GM12878 (cell line): ENCODE data around the gene COL21A1. TPM values are rescaled to one million over a fixed set of nuclear protein-coding genes. Genes with fewer than 3 reads are reported as not detected.

Experiments used
- ATAC-seq: fragments of 200-7000 bp; cut with Tn5 transposase; 3 replicates; pipeline ENCODE4 v1.9.1; 2020; ENCODE audit warnings: mild to moderate bottlenecking, moderate library complexity
- BruUV-seq: library from RNA; stranded (reverse); fragments of 400-500 nt; replicated peaks from 2 replicates; lab custom pipeline; 2021; lab: Mats Ljungman, UMichigan
- CTCF ChIA-PET: fragments of 300-600 bp; sonication (Branson Sonifier 250); formaldehyde crosslinking; extraction: SDS; loops from one replicate; lab custom pipeline; 2021; ENCODE audit warnings: inconsistent platforms; lab: Yijun Ruan, JAX
- POLR2A ChIA-PET: fragments of 350-600 bp; formaldehyde crosslinking; extraction: SDS; loops from one replicate; lab custom pipeline; 2021; ENCODE audit warnings: inconsistent platforms; lab: Charles Lee
- RAD21 ChIA-PET: fragments of 300-600 bp; sonication (Branson Sonifier 250); formaldehyde crosslinking; loops from one replicate; lab custom pipeline; 2023; ENCODE audit warnings: antibody characterized with exemption; ENCODE audit not compliant: unreplicated experiment; lab: Charles Lee
- SMC1A ChIA-PET: fragments of 300-600 bp; sonication (Branson Sonifier 250); formaldehyde crosslinking; loops from one replicate; lab custom pipeline; 2023; ENCODE audit not compliant: unreplicated experiment, uncharacterized antibody; lab: Charles Lee
- DNase-seq: peaks from one replicate; pipeline ENCODE4 v3.0.0-alpha.2; 2011; ENCODE audit warnings: low read depth, low spot score
- FAIRE-seq: peaks from 3 replicates; lab custom pipeline; 2011; peaks lifted over from hg19 to GRCh38; lab: Jason Lieb, UNC
- H2AFZ ChIP-seq: 2 replicates; pipeline ENCODE4 v1.6.0; 2011; ENCODE audit warnings: low read depth, low read length, control low read depth; ENCODE audit not compliant: control insufficient read depth
- H3K27ac ChIP-seq: 2 replicates; pipeline ENCODE4 v1.5.1; 2011; ENCODE audit warnings: control low read depth; ENCODE audit not compliant: control insufficient read depth, insufficient read depth
- H3K27me3 ChIP-seq, 2 experiments: replicated peaks in 1 of 2; 2 replicates each; pipeline versions ENCODE4 v1.6.0 to v1.6.1; 2011; ENCODE audit warnings: low read length in 1 of 2; ENCODE audit not compliant: control insufficient read depth in 2 of 2, insufficient read depth in 2 of 2
- H3K36me3 ChIP-seq, 2 experiments: 2 replicates each; pipeline ENCODE4 v1.5.1; 2011; ENCODE audit warnings: low read length in 1 of 2; ENCODE audit not compliant: control insufficient read depth in 2 of 2, insufficient read depth in 2 of 2
- H3K4me1 ChIP-seq: 2 replicates; pipeline ENCODE4 v1.6.1; 2011; ENCODE audit warnings: mild to moderate bottlenecking, low read length, moderate library complexity, mixed read lengths; ENCODE audit not compliant: control insufficient read depth, insufficient read depth
- H3K4me2 ChIP-seq: 2 replicates; pipeline ENCODE4 v1.6.0; 2011; ENCODE audit warnings: control low read depth; ENCODE audit not compliant: control insufficient read depth, insufficient read depth
- H3K4me3 ChIP-seq: fragments of 200-600 bp; sonication (generic); 2 replicates; pipeline ENCODE4 v1.5.1; 2016
- H3K79me2 ChIP-seq: 2 replicates; pipeline ENCODE4 v1.6.0; 2011; ENCODE audit warnings: low read length; ENCODE audit not compliant: control insufficient read depth, insufficient read depth
- H3K9ac ChIP-seq: 2 replicates; pipeline ENCODE4 v1.8.0; 2011; ENCODE audit warnings: low read length, control low read depth, mixed read lengths; ENCODE audit not compliant: control insufficient read depth, insufficient read depth
- H3K9me3 ChIP-seq: replicated peaks from 3 replicates; pipeline ENCODE4 v1.5.1; 2011; ENCODE audit warnings: mild to moderate bottlenecking, low read length; ENCODE audit not compliant: control insufficient read depth, insufficient read depth
- H4K20me1 ChIP-seq: 2 replicates; pipeline ENCODE4 v1.6.0; 2011; ENCODE audit not compliant: control insufficient read depth, insufficient read depth
- ASH2L ChIP-seq: fragments of 300-600, 200-600 bp; sonication (generic); IDR thresholded peaks from 2 replicates; pipeline ENCODE4 v1.6.1; 2017; ENCODE audit warnings: low read depth, mild to moderate bottlenecking, borderline replicate concordance
- CBX5 ChIP-seq: sonication (generic); IDR thresholded peaks from 2 replicates; pipeline ENCODE4 v1.6.1; 2016; ENCODE audit warnings: low read depth, moderate library complexity, mild to moderate bottlenecking, inconsistent platforms
- CREM ChIP-seq: IDR thresholded peaks from 2 replicates; pipeline ENCODE4 v1.6.1; 2014; ENCODE audit warnings: antibody characterized with exemption, low read depth
- EED ChIP-seq: sonication (generic); IDR thresholded peaks from 2 replicates; pipeline ENCODE4 v1.6.1; 2016; ENCODE audit warnings: antibody characterized with exemption, low read depth
- ESRRA ChIP-seq: IDR thresholded peaks from 2 replicates; pipeline ENCODE4 v1.6.1; 2012; ENCODE audit warnings: mild to moderate bottlenecking, low read length, improper control_type of control experiment
- HCFC1 ChIP-seq: fragments of 150-350 bp; IDR thresholded peaks from 2 replicates; pipeline ENCODE4 v1.6.1; 2014; ENCODE audit warnings: low read length
- KAT2A ChIP-seq: conservative IDR thresholded peaks from 2 replicates; pipeline ENCODE4 v1.6.1; 2011; ENCODE audit warnings: low read depth, low read length; ENCODE audit not compliant: control insufficient read depth
- KLF5 ChIP-seq: fragments of 450-650 bp; IDR thresholded peaks from 2 replicates; pipeline ENCODE4 v1.6.1; 2014; ENCODE audit warnings: mild to moderate bottlenecking; ENCODE audit not compliant: partially characterized antibody
- MTA3 ChIP-seq: IDR thresholded peaks from 2 replicates; pipeline ENCODE4 v1.6.1; 2012; ENCODE audit warnings: low read length, inconsistent platforms, borderline replicate concordance
- MXI1 ChIP-seq: fragments of 150-350 bp; IDR thresholded peaks from 2 replicates; pipeline ENCODE4 v1.6.1; 2011; ENCODE audit warnings: low read depth, mild to moderate bottlenecking, inconsistent platforms, low read length, improper control_type of control experiment
- POLR2AphosphoS2 ChIP-seq: IDR thresholded peaks from 2 replicates; pipeline ENCODE4 v1.6.1; 2011; ENCODE audit warnings: low read depth, mild to moderate bottlenecking, low read length, improper control_type of control experiment, moderate library complexity
- RB1 ChIP-seq: fragments of 450-650 bp; formaldehyde crosslinking; IDR thresholded peaks from 2 replicates; pipeline ENCODE4 v1.6.1; 2017; ENCODE audit warnings: mild to moderate bottlenecking, borderline replicate concordance
- SMAD1 ChIP-seq: fragments of 450-650 bp; IDR thresholded peaks from 2 replicates; pipeline ENCODE4 v1.6.1; 2018; ENCODE audit warnings: mild to moderate bottlenecking, low read depth; ENCODE audit not compliant: partially characterized antibody
- SMC3 ChIP-seq: IDR thresholded peaks from 2 replicates; pipeline ENCODE4 v1.6.1; 2011; ENCODE audit warnings: low read length, improper control_type of control experiment, borderline replicate concordance
- SUZ12 ChIP-seq: fragments of 200-600 bp; sonication (generic); IDR thresholded peaks from one replicate; pipeline ENCODE4 v1.6.1; 2018; ENCODE audit warnings: antibody characterized with exemption, mild to moderate bottlenecking; ENCODE audit not compliant: unreplicated experiment
- TCF3 ChIP-seq: IDR thresholded peaks from 2 replicates; pipeline ENCODE4 v1.6.1; 2012; ENCODE audit warnings: low read depth, mild to moderate bottlenecking, low read length, borderline replicate concordance; ENCODE audit not compliant: insufficient read depth
- WRNIP1 ChIP-seq: IDR thresholded peaks from 2 replicates; pipeline ENCODE4 v1.6.1; 2011; ENCODE audit warnings: low read depth, low read length, improper control_type of control experiment, borderline replicate concordance
- WGBS: methylation state at CpG from one replicate; pipeline ENCODE4 v1.1.6; 2016; ENCODE audit warnings: low lambda C conversion rate; ENCODE audit not compliant: insufficient replicate concordance, insufficient coverage; ENCODE audit errors: missing lambda C conversion rate; 5-methylcytosine and 5-hydroxymethylcytosine counted together
- in situ Hi-C: fragments of 300-500 bp; cut with MboI; formaldehyde crosslinking; loops from 9 replicates; pipeline ENCODE4 v1.14.3; 2018; ENCODE audit warnings: mixed read lengths
- intact Hi-C: fragments of 100-400 bp; cut with micrococcal nuclease; formaldehyde crosslinking; loops from one replicate; pipeline ENCODE4 v1.14.2; 2022; ENCODE audit not compliant: unreplicated experiment
- polyA plus RNA-seq, 11 experiments: library from polyadenylated mRNA; depleted of rRNA in 4 of 11; unstranded in 6 of 11; stranded (reverse) in 5 of 11; fragments of >200 nt; fragmentation: Nextera tagmentation in 4 of 11; fragmentation: Illumina TruSeq in 1 of 11; extraction: Ambion mirVana in 4 of 11; extraction: Trizol in 1 of 11; gene quantifications; 1 replicate in 1 of 11; 2 replicates in 10 of 11; pipeline versions ENCODE4 v1.2.1 to v1.2.3, GENCODE V29; 2011 to 2016; ENCODE audit warnings: inconsistent platforms in 2 of 11, missing spikeins in 2 of 11, low read depth in 1 of 11
- total RNA-seq, 4 experiments: library from RNA; depleted of rRNA in 3 of 4; stranded (reverse); fragments of >200 nt in 3 of 4; fragmentation: Illumina TruSeq in 1 of 4; extraction: Trizol in 1 of 4; gene quantifications; 2 replicates each; pipeline versions ENCODE4 v1.2.1 to v1.2.3, GENCODE V29; 2013 to 2021
- TF ChIP-seq, protein P1 (sequence below): IDR thresholded peaks from 2 replicates; pipeline ENCODE4 v1.6.1; 2012; ENCODE audit warnings: low read depth, low read length, improper control_type of control experiment
- TF ChIP-seq, protein P2 (sequence below): IDR thresholded peaks from 2 replicates; pipeline ENCODE4 v1.6.1; 2011; ENCODE audit warnings: mild to moderate bottlenecking, low read depth, low read length, moderate library complexity; ENCODE audit not compliant: insufficient replicate concordance
- TF ChIP-seq, protein P3 (sequence below): IDR thresholded peaks from 2 replicates; pipeline ENCODE4 v1.6.1; 2012; ENCODE audit warnings: low read depth, low read length, improper control_type of control experiment

Gene COL21A1
- total and polyA plus RNA-seq, 10 of the 15 experiments (the other 5 are each of a cell fraction or from before 2014, with no cell fraction given), result 0.10 TPM; not detected in 9

DNA sequence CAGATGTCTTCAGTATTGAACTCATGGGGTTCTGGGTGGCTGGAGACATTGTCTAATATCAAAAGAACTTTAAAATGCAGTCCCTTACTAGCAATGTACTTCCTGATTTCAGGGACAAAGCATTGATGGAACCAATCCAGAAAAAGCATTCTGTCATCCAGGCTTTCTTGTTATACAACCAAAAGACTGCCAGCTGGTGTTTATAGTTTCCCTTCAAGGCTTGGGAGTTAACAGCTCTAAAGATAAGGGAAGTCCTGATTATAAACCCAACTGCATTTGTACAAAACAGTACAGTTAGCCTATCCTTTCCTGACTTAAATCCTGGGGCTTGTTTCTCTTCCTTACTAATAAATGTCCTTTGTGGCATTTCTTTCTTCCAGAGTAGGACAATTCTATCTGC is 160.0 kb downstream of the COL21A1 start:
- no peaks in the 10 kb centered on the region for H4K20me1 ChIP-seq
- ChIA-PET SMC1A (no interaction called here), RAD21 (no interaction called here)

DNA sequence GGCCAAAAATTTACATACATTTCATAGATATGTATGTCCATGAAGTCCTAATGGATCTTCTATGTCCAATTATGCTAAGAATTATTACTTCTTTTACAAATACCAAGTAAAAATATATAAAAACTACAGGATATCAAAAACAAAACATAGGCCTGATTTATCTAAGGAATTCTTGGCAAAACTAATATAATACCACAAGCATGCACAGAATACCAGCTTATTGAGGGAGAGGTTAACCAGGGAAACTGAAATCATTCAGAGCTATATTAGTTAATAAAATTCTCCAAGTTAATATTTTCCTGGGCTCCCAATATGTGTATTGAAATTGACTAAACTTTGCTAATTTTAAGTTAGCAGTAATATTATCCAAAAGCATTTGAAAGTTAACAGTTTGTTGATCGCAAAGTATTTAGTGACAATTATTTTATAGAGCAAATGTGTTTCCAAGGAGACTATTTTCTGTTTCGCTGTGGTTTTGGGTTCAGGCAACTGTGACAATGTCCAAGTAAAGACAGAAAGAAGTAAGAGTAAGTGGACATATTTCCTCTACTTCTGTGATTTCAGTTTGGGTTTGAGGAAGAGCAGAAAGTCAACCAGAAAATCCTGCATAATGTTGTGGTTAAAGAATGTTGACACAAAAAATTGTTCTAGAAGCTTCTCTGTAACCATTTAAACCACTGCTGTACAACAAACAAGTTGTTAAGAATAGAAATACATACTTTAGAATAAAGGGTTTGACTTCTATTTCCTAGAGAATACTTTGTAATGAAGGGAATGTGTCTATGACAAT is 167.4 kb downstream of the COL21A1 start:
- H3K9ac ChIP-seq, result no peak overlapping the region
- H3K27me3 ChIP-seq, result no peaks in the 10 kb centered on the region
- H3K4me3 ChIP-seq, result no peak overlapping the region
- no peak for ATAC-seq
- in situ Hi-C loops (no loop called here), intact Hi-C loops (no loop called here)
- H3K4me2 ChIP-seq, result no peak overlapping the region
- no peaks in the 10 kb centered on the region for H3K36me3 ChIP-seq
- no peak overlapping the region for H3K27ac ChIP-seq
- no peaks in the 10 kb centered on the region for H3K79me2 ChIP-seq
- RAD21 ChIA-PET, result no interaction called here
- no TSS peak for BruUV-seq
- WGBS, result 51% methylated on average over 2 of the region's 2 CpGs
- no peaks in the 10 kb centered on the region for H4K20me1 ChIP-seq
- H3K4me1 ChIP-seq, result no peaks in the 10 kb centered on the region
- CTCF ChIA-PET, result no interaction called here
- no peak for DNase-seq
- SMC1A ChIA-PET, result interaction anchor here (0.6 kb wide), 1 partner anchor 41 kb away, joined by 4 read pairs; no protein-coding TSS in a partner anchor
- H2AFZ ChIP-seq, result no peak overlapping the region
- H3K9me3 ChIP-seq, result no peaks in the 10 kb centered on the region
- peak; percentile 62 for FAIRE-seq
- POLR2A ChIA-PET, result no interaction called here
- no peak for TF ChIP-seq KLF5
- no peak for TF ChIP-seq EED
- TF ChIP-seq, protein P1, sequence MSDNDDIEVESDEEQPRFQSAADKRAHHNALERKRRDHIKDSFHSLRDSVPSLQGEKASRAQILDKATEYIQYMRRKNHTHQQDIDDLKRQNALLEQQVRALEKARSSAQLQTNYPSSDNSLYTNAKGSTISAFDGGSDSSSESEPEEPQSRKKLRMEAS, result no peak
- TF ChIP-seq CBX5, result no peak
- TF ChIP-seq SUZ12, result no peak
- no peak for TF ChIP-seq ESRRA
- TF ChIP-seq TCF3, result no peak
- TF ChIP-seq, protein P2, sequence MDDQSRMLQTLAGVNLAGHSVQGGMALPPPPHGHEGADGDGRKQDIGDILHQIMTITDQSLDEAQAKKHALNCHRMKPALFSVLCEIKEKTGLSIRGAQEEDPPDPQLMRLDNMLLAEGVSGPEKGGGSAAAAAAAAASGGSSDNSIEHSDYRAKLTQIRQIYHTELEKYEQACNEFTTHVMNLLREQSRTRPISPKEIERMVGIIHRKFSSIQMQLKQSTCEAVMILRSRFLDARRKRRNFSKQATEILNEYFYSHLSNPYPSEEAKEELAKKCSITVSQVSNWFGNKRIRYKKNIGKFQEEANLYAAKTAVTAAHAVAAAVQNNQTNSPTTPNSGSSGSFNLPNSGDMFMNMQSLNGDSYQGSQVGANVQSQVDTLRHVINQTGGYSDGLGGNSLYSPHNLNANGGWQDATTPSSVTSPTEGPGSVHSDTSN, result no peak
- no peak for TF ChIP-seq RB1
- TF ChIP-seq SMAD1, result no peak
- TF ChIP-seq MXI1, result no peak
- TF ChIP-seq, protein P3, sequence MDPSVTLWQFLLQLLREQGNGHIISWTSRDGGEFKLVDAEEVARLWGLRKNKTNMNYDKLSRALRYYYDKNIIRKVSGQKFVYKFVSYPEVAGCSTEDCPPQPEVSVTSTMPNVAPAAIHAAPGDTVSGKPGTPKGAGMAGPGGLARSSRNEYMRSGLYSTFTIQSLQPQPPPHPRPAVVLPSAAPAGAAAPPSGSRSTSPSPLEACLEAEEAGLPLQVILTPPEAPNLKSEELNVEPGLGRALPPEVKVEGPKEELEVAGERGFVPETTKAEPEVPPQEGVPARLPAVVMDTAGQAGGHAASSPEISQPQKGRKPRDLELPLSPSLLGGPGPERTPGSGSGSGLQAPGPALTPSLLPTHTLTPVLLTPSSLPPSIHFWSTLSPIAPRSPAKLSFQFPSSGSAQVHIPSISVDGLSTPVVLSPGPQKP, result no peak

More for the DNA sequence above, 160.0 kb downstream of the COL21A1 start:
- DNase-seq (no peak), FAIRE-seq (no peak), ATAC-seq (no peak)
- POLR2A ChIA-PET, result no interaction called here
- H3K79me2 ChIP-seq, result no peaks in the 10 kb centered on the region
- TF ChIP-seq POLR2AphosphoS2 (no peak), ASH2L (no peak), TCF3 (no peak), CREM (no peak), SMC3 (no peak), HCFC1 (no peak), KAT2A (no peak), MTA3 (no peak), WRNIP1 (no peak)
- in situ Hi-C loops (no loop called here), intact Hi-C loops (no loop called here)
- CTCF ChIA-PET, result no interaction called here
- H3K27me3 ChIP-seq, result no peaks in the 10 kb centered on the region
- H3K36me3 ChIP-seq, result no peaks in the 10 kb centered on the region
- H3K4me1 ChIP-seq, result no peaks in the 10 kb centered on the region
- H2AFZ ChIP-seq, result no peak overlapping the region
- BruUV-seq, result no TSS peak
- no peak overlapping the region for H3K4me2 ChIP-seq
- no peak overlapping the region for H3K4me3 ChIP-seq
- H3K27ac ChIP-seq, result no peak overlapping the region
- H3K9ac ChIP-seq, result no peak overlapping the region
- no peaks in the 10 kb centered on the region for H3K9me3 ChIP-seq
